ENCODE measurements around the gene SLC22A12.

The SLC22A12 gene

GRCh38 chr11:64562723-64563351 lies 28.2 kb upstream of the SLC22A12 start:
- no peak for DNase-seq (ENCODE audit: low read depth in 1 of 2, low spot score in 1 of 2)

DNA sequence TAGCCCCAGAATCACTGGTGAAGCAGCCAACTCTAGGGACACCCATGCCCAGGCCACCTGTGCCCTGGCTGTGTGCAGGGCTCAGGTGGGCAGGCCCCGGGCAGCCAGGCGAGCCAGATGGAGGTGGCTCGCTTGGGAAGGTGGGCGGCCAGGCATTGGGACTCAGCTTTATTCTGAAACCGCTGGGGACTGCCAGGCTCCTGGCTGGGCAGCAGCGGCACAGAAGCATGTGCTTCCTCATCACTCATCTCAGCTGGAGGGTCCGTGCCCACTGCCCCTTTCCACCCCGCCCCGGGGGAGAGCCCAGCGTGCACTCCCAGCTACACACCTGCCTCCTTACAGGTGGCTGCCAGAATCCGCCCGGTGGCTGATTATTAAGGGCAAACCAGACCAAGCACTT lies 27.1 kb upstream of the SLC22A12 start:
- DNase-seq (ENCODE audit: low read depth in 1 of 2, low spot score in 1 of 2): no peak

- DNase-seq (ENCODE audit: low read depth in 1 of 2, low spot score in 1 of 2): no peak
Measured at GRCh38 chr11:64564419-64564818, 26.6 kb upstream of the SLC22A12 start.

- no peak for DNase-seq (ENCODE audit: low read depth in 1 of 2, low spot score in 1 of 2)
Measured at GRCh38 chr11:64564947-64565889, 25.8 kb upstream of the SLC22A12 start.

- no peak for DNase-seq (ENCODE audit: low read depth in 1 of 2, low spot score in 1 of 2)
Measured at GRCh38 chr11:64566042-64566914, 24.7 kb upstream of the SLC22A12 start.

DNA sequence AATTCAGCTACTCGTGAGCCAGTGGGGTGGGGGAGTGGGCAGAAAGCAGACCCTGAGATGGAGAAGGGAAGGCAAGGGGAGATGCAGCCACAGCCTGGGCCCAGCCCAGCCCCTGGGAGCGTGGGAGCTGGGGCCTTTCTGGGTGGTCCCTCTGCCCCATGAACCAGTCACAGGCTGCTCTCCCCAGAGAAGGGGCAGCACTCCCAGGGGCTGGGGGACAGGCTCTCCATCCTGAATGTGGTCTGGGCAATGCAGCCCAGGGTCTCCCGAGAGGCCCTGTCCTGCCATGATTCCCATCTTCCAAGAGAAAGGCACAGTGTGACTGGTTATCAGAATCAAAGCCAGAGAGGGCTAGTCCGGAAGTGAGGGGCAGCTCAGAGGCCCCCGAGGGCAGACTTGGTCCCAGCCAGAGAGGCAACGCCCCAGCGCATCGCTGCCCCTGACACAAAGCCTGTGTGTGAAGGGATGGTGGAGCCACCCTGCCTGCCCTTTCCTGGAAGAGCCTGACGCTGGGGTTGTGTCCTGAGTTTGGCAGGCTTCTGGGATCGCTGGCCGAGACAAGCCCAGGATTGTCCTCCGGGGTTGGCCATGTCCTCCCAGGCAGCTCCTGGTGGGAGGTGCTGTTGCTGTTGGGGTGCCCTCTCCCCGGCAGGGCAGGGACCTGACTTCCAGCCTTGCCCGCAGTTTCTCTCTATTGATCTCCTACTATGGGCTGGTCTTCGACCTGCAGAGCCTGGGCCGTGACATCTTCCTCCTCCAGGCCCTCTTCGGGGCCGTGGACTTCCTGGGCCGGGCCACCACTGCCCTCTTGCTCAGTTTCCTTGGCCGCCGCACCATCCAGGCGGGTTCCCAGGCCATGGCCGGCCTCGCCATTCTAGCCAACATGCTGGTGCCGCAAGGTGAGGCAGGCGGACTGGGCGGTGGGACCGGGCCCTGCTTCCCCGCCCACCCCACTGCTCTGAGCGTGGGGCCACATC lies 23.8 kb upstream of the SLC22A12 start:
- DNase-seq (ENCODE audit: low read depth in 1 of 2, low spot score in 1 of 2): no peak

- no peak for DNase-seq (ENCODE audit: low read depth in 1 of 2, low spot score in 1 of 2)
Measured at GRCh38 chr11:64568041-64568571, 22.9 kb upstream of the SLC22A12 start.

GRCh38 chr11:64568584-64569140 lies 22.4 kb upstream of the SLC22A12 start:
- DNase-seq (ENCODE audit: low read depth in 1 of 2, low spot score in 1 of 2): no peak

GRCh38 chr11:64569300-64569970 lies 21.6 kb upstream of the SLC22A12 start:
- no peak for DNase-seq (ENCODE audit: low read depth in 1 of 2, low spot score in 1 of 2)

DNA sequence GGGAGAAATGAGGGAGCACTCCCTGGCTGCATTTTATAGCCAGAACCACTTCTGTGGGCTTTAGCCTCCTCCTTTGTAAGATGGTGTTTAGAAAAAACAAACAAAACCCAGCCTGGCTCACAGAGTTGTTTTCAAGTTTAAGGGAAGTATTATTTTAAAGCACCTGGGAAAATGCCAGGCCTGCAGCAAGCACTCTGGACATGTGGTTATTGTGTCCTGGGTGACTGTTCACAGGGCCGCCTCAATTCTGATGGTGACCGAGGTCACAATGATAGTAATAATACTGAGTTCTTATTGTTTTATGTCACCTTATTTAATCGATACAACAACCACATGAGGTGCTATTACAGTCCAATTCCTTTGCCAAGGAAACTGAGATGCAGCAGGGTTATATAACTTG lies 20.7 kb upstream of the SLC22A12 start:
- no peak for DNase-seq (ENCODE audit: low read depth in 1 of 2, low spot score in 1 of 2)

GRCh38 chr11:64571050-64571409 lies 20.0 kb upstream of the SLC22A12 start:
- no peak for DNase-seq (ENCODE audit: low read depth in 1 of 2, low spot score in 1 of 2)

DNA sequence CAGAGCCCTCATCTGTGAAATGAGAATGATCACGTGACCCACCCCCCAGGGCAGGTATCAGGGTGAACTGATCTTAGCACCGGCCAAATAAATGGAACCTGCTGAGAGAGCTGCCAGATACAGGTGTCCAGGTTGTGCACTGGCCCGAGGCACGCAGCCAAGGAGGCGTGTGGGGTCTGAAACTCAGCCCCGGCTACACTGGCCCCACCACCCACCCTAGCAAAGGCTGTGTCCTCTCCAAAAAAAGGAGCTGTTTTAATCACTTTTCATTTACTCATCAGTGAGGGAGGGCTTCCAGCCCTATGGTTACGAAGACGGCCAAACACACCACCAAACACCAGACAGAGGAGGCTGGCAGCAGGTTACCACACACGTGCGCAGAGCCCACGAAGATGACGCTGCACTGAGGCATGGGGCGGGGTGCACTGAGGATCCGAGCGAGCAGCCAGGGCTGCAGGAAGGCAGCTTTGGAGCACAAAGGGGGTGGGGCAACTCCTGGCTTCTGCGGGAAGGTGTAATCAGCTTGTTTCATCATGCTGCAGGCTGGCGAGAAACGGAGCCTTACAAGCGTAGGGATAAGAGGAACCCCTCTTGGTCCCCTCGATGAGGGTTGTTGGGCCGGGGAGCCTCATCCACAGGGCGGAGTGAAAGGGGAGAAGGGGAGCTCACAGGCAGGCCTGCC lies 19.5 kb upstream of the SLC22A12 start:
- DNase-seq (ENCODE audit: low read depth in 1 of 2, low spot score in 1 of 2): no peak

- DNase-seq (ENCODE audit: low read depth in 1 of 2, low spot score in 1 of 2): no peak
Measured at GRCh38 chr11:64572143-64572542, 18.9 kb upstream of the SLC22A12 start.

DNA sequence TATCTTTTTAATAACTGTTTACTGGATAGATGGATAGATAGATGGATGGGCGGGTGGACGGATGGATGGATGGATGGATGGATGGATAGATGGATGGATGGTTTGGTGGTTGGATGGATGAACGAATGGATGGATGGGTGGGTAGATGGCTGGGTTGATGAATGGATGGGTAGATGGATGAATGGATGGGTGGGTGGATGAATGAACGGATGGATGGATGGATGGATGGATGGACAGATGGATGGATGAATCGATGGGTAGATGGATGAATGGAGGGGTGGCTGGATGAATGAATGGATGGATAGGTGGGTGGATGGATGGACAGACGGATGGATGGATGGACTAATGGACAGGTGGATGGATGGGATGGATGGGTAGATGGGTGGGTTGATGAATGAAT lies 13.8 kb upstream of the SLC22A12 start:
- DNase-seq (ENCODE audit: low read depth in 1 of 2, low spot score in 1 of 2): no peak

DNA sequence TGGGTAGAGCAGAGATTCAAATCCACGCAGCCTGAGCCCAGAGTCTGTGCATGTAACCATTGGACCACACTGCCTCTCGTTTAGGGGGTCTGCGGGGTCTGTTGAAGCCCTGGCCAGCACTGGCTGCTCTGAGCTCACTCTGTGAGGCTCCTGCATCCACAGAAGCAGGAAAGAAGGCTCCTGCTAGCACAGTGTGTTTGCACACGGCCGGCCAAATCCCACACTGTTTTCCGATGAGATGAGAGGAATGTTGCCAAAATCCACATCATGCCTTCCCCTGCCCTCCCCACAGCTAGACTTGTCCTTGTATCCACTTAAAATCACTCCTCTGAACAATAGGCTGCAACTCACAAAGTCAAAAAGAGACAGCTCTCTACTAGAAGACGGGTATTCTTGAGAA lies 10.6 kb upstream of the SLC22A12 start:
- no peak for DNase-seq (ENCODE audit: low read depth in 1 of 2, low spot score in 1 of 2)

- no peak for DNase-seq (ENCODE audit: low read depth in 1 of 2, low spot score in 1 of 2)
Measured at GRCh38 chr11:64581057-64581523, 9.9 kb upstream of the SLC22A12 start.

DNA sequence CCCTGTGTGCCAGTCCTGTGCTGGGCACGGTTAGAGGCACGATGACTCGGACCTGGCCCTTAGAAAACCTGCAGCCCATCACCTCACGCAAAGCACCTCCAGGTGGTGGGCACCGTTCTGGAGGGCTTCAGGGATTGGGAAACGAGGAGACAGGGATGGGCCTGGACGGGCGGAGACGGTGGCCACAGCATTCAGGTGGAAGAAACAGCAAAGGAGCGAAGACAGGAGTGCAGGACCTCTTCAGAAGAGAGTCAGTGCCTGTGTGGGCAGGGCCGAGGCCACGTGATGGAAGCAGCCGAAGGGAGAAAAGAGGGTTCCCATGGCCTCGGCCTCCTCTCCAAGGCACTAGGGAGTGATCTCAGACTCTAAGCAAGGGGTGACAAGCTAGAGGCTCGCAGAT lies 8.1 kb upstream of the SLC22A12 start:
- no peak for DNase-seq (ENCODE audit: low read depth in 1 of 2, low spot score in 1 of 2)
